Activated B cell treated with CpG ODN at 0.5 μM for 24 hours (primary cell): ENCODE results near the gene KYNU. TPM values are rescaled to one million over a fixed set of nuclear protein-coding genes. Genes with fewer than 3 reads are reported as not detected.

Experiments used
- ATAC-seq: fragments of 200-7000 bp; cut with Tn5 transposase; one replicate; pipeline ENCODE4 v1.10.0; 2021; ENCODE audit warnings: low read depth, mild to moderate bottlenecking, moderate library complexity
- CTCF ChIA-PET: fragments of 350-600 bp; sonication (Branson Sonifier 250); formaldehyde crosslinking; loops from one replicate; lab custom pipeline; 2021; ENCODE audit warnings: antibody characterized with exemption; lab: Charles Lee
- POLR2A ChIA-PET: fragments of 350-600 bp; sonication (Branson Sonifier 250); formaldehyde crosslinking; loops from one replicate; lab custom pipeline; 2021; ENCODE audit warnings: antibody characterized with exemption; lab: Charles Lee
- DNase-seq: peaks from one replicate; pipeline ENCODE4 v3.0.0; 2022
- H3K27ac Mint-ChIP-seq: one replicate; pipeline ENCODE4 v1.8.0; 2020; ENCODE audit warnings: mixed read lengths
- H3K27me3 Mint-ChIP-seq: one replicate; pipeline ENCODE4 v1.8.0; 2021; ENCODE audit warnings: mixed read lengths
- H3K36me3 Mint-ChIP-seq: one replicate; pipeline ENCODE4 v1.8.0; 2021; ENCODE audit warnings: low read depth, mixed read lengths
- H3K4me1 Mint-ChIP-seq: one replicate; pipeline ENCODE4 v1.8.0; 2021; ENCODE audit warnings: mixed read lengths
- H3K4me3 Mint-ChIP-seq: one replicate; pipeline ENCODE4 v1.8.0; 2020; ENCODE audit warnings: mild to moderate bottlenecking, mixed read lengths
- H3K9me3 Mint-ChIP-seq: one replicate; pipeline ENCODE4 v1.8.0; 2020; ENCODE audit warnings: mixed read lengths
- intact Hi-C: fragments of 100-400 bp; cut with micrococcal nuclease; formaldehyde crosslinking; loops from one replicate; pipeline ENCODE4 v1.15.1; 2024
- total RNA-seq: library from RNA; stranded (reverse); gene quantifications from 2 replicates; pipeline ENCODE4 v1.2.3, GENCODE V29; 2022
- TF ChIP-seq, protein P1 (sequence below): fragments of 200-600 bp; IDR thresholded peaks from one replicate; pipeline ENCODE4 v1.8.0; 2022; ENCODE audit warnings: antibody characterized with exemption, mild to moderate bottlenecking

The KYNU gene
- total RNA-seq, 1 donor from 2014 or later = 43.8 TPM

GRCh38 chr2:143078104-143078503 is 200.6 kb downstream of the KYNU start:
- Mint-ChIP-seq H3K27ac (no peak overlapping the region), H3K9me3 (peaks cover 3% of the 10 kb centered on the region), H3K4me1 (no peaks in the 10 kb centered on the region), H3K36me3 (no peaks in the 10 kb centered on the region), H3K27me3 (no peaks in the 10 kb centered on the region), H3K4me3 (no peak overlapping the region)
- no peak for DNase-seq
- intact Hi-C loops = no loop called here
- TF ChIP-seq, protein P1, sequence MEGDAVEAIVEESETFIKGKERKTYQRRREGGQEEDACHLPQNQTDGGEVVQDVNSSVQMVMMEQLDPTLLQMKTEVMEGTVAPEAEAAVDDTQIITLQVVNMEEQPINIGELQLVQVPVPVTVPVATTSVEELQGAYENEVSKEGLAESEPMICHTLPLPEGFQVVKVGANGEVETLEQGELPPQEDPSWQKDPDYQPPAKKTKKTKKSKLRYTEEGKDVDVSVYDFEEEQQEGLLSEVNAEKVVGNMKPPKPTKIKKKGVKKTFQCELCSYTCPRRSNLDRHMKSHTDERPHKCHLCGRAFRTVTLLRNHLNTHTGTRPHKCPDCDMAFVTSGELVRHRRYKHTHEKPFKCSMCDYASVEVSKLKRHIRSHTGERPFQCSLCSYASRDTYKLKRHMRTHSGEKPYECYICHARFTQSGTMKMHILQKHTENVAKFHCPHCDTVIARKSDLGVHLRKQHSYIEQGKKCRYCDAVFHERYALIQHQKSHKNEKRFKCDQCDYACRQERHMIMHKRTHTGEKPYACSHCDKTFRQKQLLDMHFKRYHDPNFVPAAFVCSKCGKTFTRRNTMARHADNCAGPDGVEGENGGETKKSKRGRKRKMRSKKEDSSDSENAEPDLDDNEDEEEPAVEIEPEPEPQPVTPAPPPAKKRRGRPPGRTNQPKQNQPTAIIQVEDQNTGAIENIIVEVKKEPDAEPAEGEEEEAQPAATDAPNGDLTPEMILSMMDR = no peak
- ATAC-seq = no peak
- CTCF ChIA-PET = interaction anchor here (0.7 to 1.8 kb wide), 3 partner anchors 9 to 1180 kb away, joined by 3 to 5 read pairs (median 5); no protein-coding TSS in a partner anchor
- POLR2A ChIA-PET = interaction anchor here (0.7 kb wide), 1 partner anchor 31 kb away, joined by 3 read pairs; no protein-coding TSS in a partner anchor

DNA sequence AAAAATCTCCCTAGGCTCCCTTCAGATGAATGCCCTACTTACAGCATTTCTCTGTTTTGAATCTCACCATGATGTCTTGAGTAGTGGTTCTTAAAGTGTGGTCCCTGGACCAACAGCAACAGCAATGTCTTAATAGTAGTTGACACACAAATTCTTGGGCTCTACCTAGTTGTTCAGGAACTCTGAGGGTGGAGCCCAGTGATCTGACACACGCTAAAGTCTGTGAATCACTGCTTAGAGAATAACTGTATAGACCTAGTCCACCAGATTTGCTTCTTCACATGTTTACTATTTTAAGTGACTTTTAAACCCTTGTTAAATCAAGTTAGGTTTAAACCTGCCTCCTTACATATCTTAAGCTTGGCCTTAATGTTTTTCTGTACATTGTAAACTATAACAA is 204.2 kb downstream of the KYNU start:
- ATAC-seq (no peak), DNase-seq (no peak)
- no peak overlapping the region for H3K27ac Mint-ChIP-seq
- H3K36me3 Mint-ChIP-seq = no peaks in the 10 kb centered on the region
- intact Hi-C loops = no loop called here
- no peaks in the 10 kb centered on the region for H3K9me3 Mint-ChIP-seq
- no peaks in the 10 kb centered on the region for H3K27me3 Mint-ChIP-seq
- H3K4me1 Mint-ChIP-seq = peaks cover 6% of the 10 kb centered on the region
- TF ChIP-seq, protein P1 = no peak
- H3K4me3 Mint-ChIP-seq = no peak overlapping the region
- POLR2A ChIA-PET = no interaction called here
- CTCF ChIA-PET = no interaction called here

GRCh38 chr2:143083636-143084035 is 206.2 kb downstream of the KYNU start:
- peaks cover 6% of the 10 kb centered on the region for H3K4me1 Mint-ChIP-seq
- ChIA-PET POLR2A (interaction anchor here (0.7 kb wide), 1 partner anchor 14 kb away, joined by 7 read pairs; no protein-coding TSS in a partner anchor), CTCF (no interaction called here)
- ATAC-seq (peak; percentile 67), DNase-seq (no peak)
- TF ChIP-seq, protein P1 = no peak
- no peaks in the 10 kb centered on the region for H3K27me3 Mint-ChIP-seq
- H3K4me3 Mint-ChIP-seq = no peak overlapping the region
- H3K9me3 Mint-ChIP-seq = no peaks in the 10 kb centered on the region
- no peaks in the 10 kb centered on the region for H3K36me3 Mint-ChIP-seq
- intact Hi-C loops = no loop called here
- no peak overlapping the region for H3K27ac Mint-ChIP-seq

DNA sequence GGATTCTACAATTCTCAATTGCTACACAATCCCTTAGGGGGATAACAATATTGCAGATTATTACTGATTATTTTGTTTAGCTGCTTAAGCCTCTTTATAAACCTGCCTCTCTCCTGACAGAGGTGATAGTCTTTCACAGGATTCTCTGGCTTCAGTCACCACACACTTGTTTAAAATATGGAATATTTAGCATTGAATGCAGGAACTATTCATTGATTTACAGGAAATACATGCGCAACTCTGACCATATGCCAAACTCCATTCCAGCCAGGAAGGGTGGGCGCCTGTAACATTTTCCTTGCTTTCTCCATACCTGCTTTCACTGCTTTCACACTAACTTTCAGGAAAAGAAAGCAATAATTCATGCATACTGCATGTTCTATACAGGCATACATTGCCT is 207.0 kb downstream of the KYNU start:
- no peaks in the 10 kb centered on the region for H3K9me3 Mint-ChIP-seq
- H3K4me1 Mint-ChIP-seq = peaks cover 6% of the 10 kb centered on the region
- H3K4me3 Mint-ChIP-seq = no peak overlapping the region
- no peaks in the 10 kb centered on the region for H3K36me3 Mint-ChIP-seq
- no peak for DNase-seq
- H3K27ac Mint-ChIP-seq = no peak overlapping the region
- ChIA-PET POLR2A (no interaction called here), CTCF (no interaction called here)
- no peak for ATAC-seq
- intact Hi-C loops = no loop called here
- no peaks in the 10 kb centered on the region for H3K27me3 Mint-ChIP-seq
- TF ChIP-seq, protein P1 = no peak

DNA sequence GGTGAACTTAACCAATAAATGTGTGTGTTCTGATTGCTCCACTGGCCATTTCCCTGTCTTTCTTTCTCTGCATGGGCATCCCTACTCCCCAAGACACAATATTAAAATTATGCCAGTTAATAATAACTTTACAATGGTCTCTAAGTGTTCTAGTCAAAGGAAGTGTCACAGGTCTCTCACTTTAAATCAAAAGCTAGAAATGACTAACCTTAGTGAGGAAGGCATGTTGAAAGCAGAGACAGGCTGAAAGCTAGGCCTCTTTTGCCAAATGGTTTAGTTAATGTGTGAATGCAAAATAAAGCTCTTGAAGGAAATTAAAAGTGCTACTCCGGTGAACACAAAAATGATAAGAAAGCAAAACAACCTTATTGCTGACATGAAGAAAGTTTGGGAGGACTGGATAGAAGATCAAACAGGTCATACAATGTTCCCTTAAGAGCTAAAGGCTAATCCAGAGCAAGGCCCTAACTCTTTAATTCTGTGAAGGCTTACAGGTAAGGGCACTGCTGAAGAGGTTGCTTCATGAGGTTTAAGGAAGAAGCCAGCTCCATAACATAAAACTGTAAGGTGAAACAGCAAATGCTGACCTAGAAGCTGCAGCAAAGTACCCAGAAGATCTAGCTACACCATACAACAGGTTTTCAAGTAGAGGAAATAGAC is 207.8 kb downstream of the KYNU start:
- POLR2A ChIA-PET = no interaction called here
- Mint-ChIP-seq H3K36me3 (no peaks in the 10 kb centered on the region), H3K27ac (no peak overlapping the region), H3K9me3 (no peaks in the 10 kb centered on the region), H3K4me3 (no peak overlapping the region), H3K27me3 (no peaks in the 10 kb centered on the region), H3K4me1 (peaks cover 6% of the 10 kb centered on the region)
- CTCF ChIA-PET = interaction anchor here (0.8 kb wide), 1 partner anchor 77 kb away, joined by 3 read pairs; no protein-coding TSS in a partner anchor
- intact Hi-C loops = no loop called here
- TF ChIP-seq, protein P1 = no peak
- DNase-seq = no peak
- no peak for ATAC-seq
